ENCODE measurements around the gene GCK.
"Not testable (repeated sequence)": the region's sequence is repeated elsewhere in the genome, so short reads cannot be mapped to it uniquely, and the experiment has no call there.

Gene GCK

DNA sequence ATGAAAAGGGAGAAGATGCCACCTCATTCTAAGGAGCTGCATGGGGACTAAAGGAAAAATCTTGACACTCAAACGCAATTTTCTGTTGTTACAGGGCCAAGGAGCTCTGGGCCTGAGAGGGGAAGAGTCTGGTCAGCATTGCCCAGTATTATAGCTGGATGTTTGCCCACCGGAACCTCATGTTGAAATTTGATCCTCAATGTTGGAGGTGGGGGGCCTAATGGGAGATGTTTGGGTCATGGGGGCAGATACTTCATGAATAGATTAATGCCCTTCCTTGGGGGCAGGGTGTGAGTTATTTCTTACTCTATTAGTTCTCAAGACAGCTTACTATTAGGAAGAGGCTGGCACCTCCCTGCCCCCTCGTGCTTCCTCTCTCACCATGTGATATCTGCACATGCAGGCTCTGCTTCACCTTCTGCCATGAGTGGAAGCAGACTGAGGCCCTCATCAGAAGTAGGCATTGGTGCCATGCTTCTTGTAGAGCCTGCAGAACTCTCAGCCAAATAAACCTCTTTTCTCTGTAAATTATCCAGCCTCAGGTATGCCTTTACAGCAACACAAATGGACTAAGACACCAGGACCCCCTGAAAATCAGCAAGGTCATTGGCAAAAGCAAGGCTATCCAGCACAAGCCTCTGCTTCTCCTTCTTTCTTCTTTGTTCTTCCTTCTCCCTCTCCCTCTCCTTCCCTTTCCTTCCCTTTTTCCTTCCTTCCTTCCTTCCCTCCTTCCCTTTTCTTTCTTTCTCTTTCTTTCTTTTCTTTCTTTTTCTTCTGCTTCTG is 15.1 kb downstream of the GCK start:
- no peak for DNase-seq (ENCODE audit: low spot score)
- TF ChIP-seq, protein P1, sequence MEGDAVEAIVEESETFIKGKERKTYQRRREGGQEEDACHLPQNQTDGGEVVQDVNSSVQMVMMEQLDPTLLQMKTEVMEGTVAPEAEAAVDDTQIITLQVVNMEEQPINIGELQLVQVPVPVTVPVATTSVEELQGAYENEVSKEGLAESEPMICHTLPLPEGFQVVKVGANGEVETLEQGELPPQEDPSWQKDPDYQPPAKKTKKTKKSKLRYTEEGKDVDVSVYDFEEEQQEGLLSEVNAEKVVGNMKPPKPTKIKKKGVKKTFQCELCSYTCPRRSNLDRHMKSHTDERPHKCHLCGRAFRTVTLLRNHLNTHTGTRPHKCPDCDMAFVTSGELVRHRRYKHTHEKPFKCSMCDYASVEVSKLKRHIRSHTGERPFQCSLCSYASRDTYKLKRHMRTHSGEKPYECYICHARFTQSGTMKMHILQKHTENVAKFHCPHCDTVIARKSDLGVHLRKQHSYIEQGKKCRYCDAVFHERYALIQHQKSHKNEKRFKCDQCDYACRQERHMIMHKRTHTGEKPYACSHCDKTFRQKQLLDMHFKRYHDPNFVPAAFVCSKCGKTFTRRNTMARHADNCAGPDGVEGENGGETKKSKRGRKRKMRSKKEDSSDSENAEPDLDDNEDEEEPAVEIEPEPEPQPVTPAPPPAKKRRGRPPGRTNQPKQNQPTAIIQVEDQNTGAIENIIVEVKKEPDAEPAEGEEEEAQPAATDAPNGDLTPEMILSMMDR (IDR thresholded peaks at IDR 0.05; ENCODE audit: extremely low read depth, insufficient read depth, missing control alignments), result no peak
- in situ Hi-C loops (cut with MboI; ENCODE audit: low pct_unique_long_range_greater_than_20kb, low sequenced_read_pairs, unreplicated experiment), result no loop called here

DNA sequence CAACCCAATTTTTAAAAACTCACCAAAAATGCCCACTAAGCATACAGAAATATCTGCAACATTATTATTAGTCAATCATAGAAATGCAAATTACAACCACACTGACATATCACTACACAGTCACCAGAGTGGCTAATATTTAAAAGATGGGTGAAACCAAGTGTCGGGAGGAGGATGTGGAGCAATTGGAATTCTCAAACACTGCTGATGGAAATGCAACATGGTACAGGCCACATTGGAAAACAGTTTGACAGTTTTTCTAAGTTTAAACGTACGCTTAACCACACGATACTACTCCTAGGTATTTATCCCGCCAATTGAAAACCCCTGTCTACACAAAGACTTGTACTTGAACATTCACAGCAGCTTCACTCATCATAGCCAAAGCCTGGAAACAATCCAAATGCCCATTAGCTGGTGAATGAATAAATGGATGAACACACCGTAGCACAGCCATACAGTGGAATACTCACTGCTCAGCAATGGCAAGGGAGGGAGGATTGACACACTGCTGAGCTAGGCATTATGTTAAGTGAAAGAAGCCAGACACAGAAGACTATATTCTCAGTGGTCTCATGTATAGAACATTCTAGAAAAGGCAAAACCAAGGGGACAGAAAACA is 16.3 kb downstream of the GCK start:
- TF ChIP-seq, protein P1 (IDR thresholded peaks at IDR 0.05; ENCODE audit: extremely low read depth, insufficient read depth, missing control alignments), result no peak
- in situ Hi-C loops (cut with MboI; ENCODE audit: low pct_unique_long_range_greater_than_20kb, low sequenced_read_pairs, unreplicated experiment), result no loop called here
- no peak for DNase-seq (ENCODE audit: low spot score)

DNA sequence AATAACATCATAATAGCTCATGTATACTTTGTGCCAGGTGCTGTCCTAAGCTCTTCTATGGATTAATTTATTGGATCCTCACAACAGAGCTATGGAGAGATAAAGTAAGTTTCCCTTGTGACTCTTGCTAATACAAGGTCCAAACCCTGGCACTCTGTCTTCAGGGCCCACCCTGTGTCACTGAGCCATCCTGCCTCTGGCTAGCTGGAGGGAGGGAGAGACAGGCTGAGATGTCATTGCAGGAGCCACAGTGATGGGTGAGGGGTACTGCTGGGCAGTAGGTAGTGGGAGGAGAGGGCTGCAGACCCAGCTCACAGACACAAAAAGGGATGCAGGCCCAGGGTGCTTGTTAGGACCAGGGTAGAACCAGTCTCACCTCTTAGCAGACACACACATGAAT is 16.9 kb downstream of the GCK start:
- in situ Hi-C loops (cut with MboI; ENCODE audit: low pct_unique_long_range_greater_than_20kb, low sequenced_read_pairs, unreplicated experiment), result no loop called here
- no peak for DNase-seq (ENCODE audit: low spot score)
- TF ChIP-seq, protein P1 (IDR thresholded peaks at IDR 0.05; ENCODE audit: extremely low read depth, insufficient read depth, missing control alignments), result no peak

DNA sequence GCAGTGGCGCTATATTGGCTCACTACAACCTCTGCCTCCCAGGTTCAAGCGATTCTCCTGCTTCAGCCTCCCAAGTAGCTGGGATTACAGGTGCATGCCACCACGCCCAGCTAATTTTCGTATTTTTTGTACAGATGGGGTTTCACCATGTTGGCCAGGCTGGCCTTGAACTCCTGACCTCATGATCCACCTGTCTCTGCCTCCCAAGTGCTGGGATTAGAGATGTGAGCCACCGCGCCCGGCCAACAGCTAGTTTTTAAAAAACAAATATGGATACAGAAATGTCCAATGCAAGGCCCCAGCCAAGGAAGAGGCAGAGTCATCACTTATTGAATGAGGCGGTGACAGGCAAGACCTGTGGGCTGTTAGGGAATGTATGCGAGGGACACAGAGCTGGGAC is 17.3 kb downstream of the GCK start:
- DNase-seq (ENCODE audit: low spot score); in situ Hi-C loops (cut with MboI; ENCODE audit: low pct_unique_long_range_greater_than_20kb, low sequenced_read_pairs, unreplicated experiment): not testable (repeated sequence)

DNA sequence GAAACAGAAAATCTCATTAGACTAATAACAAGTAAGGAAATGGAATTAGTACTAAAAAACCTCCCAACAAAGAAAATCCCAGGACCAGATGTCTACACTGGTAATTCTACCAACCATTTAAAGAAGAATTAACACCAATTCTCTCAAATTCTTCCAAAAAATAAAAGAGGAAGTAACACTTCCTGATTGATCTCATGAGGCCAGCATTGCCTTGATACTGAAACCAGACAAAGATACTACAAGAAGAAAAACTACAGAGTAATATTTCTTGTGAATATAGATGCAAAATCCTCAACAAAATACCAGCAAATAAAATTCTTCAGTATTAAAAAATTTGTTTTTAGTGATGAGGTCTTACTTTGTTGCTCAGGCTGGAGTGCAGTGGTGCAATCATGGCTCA is 21.3 kb downstream of the GCK start:
- in situ Hi-C loops (cut with MboI; ENCODE audit: low pct_unique_long_range_greater_than_20kb, low sequenced_read_pairs, unreplicated experiment), result no loop called here
- TF ChIP-seq, protein P1 (IDR thresholded peaks at IDR 0.05; ENCODE audit: extremely low read depth, insufficient read depth, missing control alignments), result no peak
- DNase-seq (ENCODE audit: low spot score), result no peak

DNA sequence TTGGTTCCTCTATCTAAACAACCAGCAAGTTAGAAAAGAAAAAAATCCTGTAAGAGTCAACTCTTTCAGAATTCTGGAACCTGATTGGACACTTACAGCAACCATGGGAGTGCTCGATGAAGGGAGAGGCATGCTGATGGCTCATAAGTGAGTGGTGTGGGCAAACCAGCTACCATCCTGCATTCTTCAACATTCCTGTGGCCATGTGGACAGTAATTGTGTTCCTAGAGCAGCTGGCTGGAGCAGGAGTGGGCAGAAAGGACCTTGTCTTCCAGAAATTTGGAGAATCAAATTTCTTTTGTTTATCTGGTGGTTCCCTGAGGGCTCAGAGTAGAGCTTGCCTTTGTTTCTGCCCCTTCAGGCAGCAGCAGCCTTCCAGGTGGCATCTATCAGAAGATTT is 25.6 kb downstream of the GCK start:
- TF ChIP-seq, protein P1 (IDR thresholded peaks at IDR 0.05; ENCODE audit: extremely low read depth, insufficient read depth, missing control alignments), result no peak
- in situ Hi-C loops (cut with MboI; ENCODE audit: low pct_unique_long_range_greater_than_20kb, low sequenced_read_pairs, unreplicated experiment), result no loop called here
- no peak for DNase-seq (ENCODE audit: low spot score)

DNA sequence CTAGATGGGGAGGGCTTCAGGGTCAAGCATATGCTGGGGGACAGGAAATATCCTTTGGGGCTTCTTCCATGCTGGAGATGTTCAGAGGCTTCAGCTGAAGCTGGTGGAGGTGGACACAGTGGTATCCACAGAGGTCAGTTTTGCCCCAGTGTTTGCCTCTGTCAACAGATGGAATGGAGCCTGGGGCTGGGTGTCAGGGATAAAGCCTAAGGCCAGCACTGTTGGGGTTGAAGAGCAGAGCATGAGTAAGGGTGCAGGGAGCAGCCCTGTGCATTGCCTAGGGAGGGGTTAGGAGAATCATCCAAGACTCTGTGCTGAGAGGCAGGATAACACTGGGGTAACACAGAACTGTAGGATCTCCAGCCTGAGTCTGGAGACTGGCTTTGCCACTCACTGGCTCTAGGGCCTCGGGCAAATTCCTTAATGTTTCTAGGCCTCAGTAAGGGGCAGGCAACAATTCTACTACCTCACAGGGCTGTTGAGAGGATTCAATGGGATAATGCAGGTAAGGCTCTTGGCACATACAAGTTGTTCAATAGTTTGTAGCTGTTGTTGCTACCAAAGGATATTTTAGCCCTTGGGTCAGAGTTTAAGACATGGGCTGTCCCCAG is 26.3 kb downstream of the GCK start:
- DNase-seq (ENCODE audit: low spot score), result no peak
- TF ChIP-seq, protein P1 (IDR thresholded peaks at IDR 0.05; ENCODE audit: extremely low read depth, insufficient read depth, missing control alignments), result no peak
- in situ Hi-C loops (cut with MboI; ENCODE audit: low pct_unique_long_range_greater_than_20kb, low sequenced_read_pairs, unreplicated experiment), result no loop called here
